GM19467 (cell line): ENCODE measurements around the gene UMOD.

ENCODE experiments used
- ATAC-seq: cut with Tn5 transposase; IDR thresholded peaks from one replicate; pipeline ENCODE4 v1.9.1; 2021; ENCODE audit warnings: mild to moderate bottlenecking, moderate library complexity; ENCODE audit not compliant: unreplicated experiment

UMOD gene

GRCh38 chr16:20352615-20353014 lies at the start of gene UMOD:
UMOD (minus strand) TSS chr16:20352715; CDS start chr16:20350737, 1,978 bp downstream.
- ATAC-seq, result no peak

DNA sequence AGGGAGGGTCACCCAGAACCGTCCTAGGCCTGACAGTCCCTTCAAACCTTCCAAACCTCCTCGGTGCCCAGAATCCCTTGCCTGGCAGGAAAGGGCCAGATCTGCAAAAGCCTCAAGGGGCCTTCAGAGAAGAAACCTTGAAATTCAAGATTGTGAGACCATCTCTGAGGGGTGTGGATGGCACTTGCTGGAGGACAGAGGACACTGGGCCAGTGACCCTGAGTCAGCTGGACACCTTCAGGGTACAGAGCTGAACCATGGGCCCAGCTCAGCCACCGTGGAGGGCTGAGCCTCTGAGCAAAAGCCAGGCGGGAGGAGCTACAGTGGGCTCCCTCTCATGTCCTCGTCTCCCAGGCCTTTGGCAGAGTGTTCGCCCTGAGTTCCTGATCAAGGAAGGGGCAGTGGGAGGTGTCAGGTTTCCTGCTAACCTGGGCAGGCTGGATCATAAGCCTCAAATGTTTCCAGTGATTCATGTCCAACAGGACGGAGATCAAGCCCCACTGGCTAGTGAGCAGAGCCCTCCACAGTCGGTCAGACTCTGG lies 49.0 kb upstream of the UMOD start:
- ATAC-seq, result no peak

DNA sequence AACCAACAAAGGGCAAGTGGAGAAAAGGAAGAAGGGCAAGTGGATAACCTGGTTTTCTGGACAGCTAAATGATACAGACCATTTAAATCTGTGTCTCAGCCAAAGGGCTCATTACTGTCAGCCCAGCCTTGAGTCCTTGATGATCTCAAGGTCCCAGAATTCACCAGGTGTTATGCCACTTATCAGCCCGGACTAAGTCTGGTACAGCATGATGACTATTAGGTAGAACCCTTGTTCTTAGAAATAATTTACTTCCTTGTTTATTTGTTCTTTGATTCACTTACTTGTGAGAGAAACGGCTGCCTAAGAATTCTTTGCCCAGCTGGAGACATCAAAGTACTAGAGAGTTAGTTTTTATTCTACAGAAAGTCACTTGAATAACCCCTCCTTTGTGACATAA lies 48.6 kb upstream of the UMOD start:
- no peak for ATAC-seq

DNA sequence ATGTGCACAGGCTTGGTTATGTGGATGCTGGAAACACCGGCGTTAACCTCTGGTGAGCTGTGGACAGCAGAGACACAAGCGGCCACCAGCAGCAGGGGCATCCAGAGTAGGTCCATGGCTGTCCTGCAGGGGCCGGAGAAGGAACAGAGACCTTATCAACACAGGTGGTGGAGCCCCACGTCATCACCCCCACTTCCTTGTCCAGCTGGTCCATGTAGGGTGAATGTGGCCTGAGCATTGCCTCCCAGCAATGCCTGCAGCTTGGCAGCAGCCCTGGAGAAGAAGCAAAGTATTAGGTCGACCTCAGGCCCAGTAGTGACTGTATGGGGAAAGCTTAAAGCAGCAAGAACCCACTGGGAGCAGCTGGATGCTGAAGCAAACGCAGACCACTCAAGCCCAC lies 46.7 kb upstream of the UMOD start:
- ATAC-seq, result no peak

GRCh38 chr16:20398603-20399002 lies 46.1 kb upstream of the UMOD start:
- ATAC-seq, result no peak

DNA sequence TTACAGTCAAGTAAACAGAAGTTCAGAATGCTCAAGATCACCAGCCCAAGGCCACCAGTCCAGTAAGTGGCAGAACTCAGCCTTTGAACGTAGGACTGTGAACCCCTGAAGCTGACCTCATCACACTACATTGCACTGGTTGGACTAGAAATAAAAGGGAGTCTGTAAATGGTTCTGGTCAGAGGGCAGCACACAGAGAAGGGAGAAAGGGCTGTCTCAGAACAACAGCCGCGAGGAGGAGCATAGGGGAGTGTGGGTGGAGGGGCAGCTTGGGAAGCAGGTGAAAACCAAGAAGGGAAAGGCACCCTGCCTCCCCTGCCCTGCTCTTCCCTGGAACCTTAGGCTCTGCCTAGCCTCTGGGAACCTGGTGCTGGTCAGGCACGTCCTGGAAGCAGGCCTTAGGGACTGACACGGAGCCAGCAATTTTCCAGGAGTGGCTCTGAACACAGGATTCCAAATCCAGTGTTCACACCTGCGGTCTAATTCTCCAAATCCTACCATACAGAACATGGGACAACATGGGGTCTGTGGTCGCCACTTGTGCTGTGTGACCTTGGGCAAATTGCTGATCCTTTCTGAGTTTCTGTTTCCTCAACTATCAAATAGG lies 45.1 kb upstream of the UMOD start:
- no peak for ATAC-seq

DNA sequence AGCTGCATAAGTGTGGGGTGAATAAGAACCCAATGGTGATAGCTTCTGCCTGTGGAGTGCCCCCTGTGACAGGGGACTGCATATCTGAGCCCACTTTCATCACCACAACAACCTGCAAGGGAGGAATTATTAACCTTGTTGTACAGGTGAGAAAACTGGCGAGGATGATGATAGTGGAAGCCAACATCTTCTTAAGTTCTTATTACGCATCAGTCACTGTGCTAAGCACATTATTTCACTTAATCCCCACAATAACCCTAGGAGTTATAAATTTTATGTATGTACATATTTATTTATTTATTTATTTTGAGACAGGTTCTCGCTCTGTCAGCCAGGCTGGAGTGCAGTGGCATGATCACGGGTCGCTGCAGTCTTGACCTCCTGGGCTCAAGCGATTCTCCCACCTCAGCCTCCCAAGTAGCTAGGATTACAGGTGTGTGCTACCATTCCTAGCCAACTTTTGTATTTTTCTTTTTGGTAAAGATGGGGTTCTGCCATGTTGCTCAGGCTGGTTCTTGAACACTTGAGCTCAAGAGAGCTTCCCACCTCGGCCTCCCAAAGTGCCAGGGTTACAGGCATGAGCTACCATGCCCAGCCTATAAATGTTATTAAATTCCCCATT lies 44.4 kb upstream of the UMOD start:
- ATAC-seq, result no peak

- no peak for ATAC-seq
Measured at GRCh38 chr16:20395946-20396345, 43.4 kb upstream of the UMOD start.

GRCh38 chr16:20393801-20394577 lies 41.5 kb upstream of the UMOD start:
- no peak for ATAC-seq

- no peak for ATAC-seq
Measured at GRCh38 chr16:20391045-20391444, 38.5 kb upstream of the UMOD start.

- no peak for ATAC-seq
Measured at GRCh38 chr16:20388854-20389253, 36.3 kb upstream of the UMOD start.

DNA sequence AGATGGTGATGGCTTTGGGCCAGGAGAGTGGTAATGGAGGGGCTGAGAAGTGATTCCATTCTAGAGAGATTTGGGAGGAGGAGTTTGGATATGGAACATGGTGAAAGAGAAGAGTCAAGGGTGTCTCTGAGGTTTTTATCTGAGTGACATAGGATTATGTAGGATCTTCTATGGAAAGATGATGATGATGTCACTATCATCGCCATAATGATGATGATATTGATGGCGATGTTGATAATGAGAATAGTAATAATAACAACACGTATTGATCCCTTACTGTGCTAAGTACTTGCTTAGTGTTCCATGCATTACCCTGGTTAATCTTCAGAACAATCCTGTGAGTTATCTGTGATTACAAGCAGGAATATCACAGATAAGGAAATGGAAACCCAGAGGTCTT lies 35.5 kb upstream of the UMOD start:
- no peak for ATAC-seq

- no peak for ATAC-seq
Measured at GRCh38 chr16:20385844-20386832, 33.6 kb upstream of the UMOD start.

DNA sequence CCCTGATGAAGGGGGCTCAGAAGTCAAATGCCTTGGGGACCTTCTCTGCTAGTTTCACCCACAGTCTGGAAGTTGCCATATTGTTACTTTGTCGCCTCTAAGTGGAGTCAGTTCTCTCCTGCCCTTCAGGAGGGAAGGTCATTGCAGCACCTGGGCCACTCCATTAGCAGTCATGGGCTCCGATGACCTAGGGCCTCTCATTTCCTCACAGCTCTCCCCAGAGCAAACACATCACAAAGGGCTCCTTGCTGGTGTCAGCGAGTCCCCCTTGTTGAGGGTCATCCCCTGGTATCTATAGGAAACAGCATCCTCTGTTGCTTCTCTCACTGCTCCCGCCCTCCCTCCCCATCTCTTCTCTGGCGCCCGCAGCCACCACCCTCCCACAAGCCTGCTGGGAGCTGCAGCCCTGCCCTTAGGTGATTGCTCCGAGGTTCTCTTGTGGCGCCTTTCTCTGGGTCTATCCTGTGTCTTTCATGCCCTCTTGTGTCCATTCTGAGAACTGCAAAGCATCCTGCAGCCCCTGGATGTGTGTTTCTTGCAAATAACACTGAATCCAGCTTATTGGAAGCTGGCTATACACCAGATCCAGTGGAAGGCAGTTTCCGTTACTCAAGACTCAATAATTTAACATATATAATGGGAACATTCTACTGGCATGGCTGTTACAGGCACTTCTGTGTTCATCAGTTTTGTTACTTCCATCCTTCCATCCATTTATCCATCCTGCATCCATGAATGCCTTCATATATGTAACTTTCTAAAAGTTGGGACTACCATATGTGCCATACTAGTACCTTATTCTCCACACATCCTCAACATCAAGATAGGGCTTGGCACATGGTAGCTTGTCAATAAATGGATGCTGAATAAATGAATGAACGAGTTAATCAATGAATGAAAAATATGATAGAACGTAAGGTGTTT lies 30.9 kb upstream of the UMOD start:
- no peak for ATAC-seq

DNA sequence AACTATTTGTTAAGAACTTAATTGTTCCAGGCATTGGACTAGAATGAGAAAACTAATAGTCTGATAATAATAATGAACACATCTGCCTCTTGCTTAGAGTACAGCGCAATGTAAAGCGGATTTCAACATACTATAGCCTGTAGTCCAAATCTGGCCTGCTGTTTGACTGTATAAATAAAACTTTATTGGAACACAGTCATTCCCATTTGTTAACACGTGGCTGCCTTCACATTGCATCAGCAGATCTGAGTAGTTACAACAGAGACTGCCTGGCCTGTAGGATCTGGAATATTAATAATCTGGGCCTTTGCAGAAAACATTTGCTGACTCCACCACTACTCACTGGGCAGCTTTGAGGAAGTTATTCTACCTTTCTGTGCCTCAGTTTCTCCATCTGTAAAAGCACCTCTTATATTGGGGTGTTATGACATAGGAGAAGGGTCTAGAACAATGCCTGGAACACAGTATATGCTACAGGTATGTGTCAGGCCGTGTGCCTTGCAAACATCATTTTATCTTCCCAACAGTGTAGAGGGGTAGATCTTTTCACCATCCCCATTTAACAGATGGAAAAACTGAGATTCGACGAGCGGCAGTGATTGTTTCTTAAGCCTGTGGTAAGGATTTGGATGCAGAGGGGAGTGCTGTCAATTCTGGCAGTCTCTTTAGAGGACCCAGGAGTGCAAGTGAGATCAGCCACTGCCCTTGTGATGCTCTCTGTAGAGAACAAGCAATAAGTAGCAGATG lies 29.9 kb upstream of the UMOD start:
- no peak for ATAC-seq

GRCh38 chr16:20380782-20381181 lies 28.3 kb upstream of the UMOD start:
- ATAC-seq, result no peak

- no peak for ATAC-seq
Measured at GRCh38 chr16:20377181-20377580, 24.7 kb upstream of the UMOD start.

GRCh38 chr16:20372701-20373100 lies 20.2 kb upstream of the UMOD start:
- no peak for ATAC-seq

DNA sequence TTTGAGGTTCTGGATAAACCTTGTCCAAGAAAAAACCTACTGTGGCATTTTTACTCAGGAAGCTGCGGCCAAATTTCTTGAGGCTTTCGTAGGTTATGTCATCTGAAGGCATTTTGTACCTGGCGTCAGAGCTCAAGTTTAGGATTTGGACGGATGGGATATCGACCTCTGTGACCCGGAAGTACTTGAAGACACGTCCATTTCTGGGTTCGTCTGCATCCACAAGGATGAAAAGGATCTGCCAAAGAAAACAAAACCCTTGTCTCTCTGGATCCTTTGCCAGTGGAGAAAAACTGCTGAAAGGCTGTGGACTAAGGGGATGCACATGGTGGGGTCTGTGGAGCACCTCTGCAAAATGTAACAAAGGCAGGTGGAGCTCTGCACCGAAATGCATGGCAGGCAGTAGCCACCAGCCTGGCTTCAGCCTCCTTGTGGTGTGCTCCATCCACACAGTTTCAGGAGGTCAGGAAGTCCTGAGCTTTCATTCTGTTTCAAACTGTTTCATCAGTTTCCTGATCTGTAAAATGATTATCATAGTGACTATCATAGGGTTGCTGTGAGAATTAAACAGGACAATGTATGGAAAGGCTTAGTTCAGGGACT lies 17.0 kb upstream of the UMOD start:
- no peak for ATAC-seq
